Hematopoietic multipotent progenitor cell treated with erythropoietin and hydrocortisone succinate and interleukin-3 and kit ligand, for 4 days (in vitro differentiated cells): ENCODE results near the gene SLC41A3.

Experiments
- DNase-seq: peaks from one replicate; pipeline ENCODE4 v3.0.0-alpha.2; 2015

SLC41A3 gene

DNA sequence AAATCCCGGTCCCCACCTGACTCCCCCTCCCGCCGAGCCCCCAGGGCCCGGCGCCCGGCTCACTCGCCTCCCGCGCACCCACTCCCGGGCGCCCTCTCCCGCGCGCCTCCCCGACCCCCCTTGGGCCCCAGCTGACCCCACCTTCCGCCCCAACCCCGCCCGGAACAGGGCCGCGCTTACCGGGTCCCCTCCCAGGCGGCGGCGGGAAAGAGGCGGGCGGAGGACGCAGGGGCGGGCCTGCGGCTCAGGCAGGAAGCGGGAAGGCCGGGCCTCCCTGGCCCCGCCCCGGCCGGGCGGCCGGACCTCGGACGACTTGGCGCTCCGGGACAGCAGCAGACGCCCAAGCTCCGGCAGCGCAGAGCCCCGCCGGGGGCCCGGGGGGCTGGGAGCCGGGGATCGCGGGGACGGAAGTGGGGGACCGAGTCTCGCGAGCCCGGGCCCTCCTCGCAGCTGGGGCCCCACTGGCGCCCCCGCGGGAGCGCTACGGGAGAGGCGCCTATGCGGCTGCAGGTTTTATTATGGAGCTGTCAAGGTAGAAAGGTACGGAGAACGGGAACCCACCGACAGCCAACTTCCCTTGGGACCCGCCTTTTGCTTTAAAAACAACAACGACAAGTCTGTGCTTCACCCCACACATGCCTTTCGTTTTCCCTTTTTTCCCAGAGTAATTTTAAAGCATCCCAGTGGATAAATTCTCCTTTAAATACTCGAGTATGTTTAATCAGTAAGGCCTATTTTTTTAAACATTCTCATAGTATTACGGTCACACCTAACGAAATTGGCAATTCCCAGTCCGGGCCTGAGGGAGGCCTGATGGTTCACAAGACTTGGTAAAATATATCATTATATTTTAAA lies at the start of gene SLC41A3:
SLC41A3 (minus strand) TSS at position 212 of the 855 bp plus-strand sequence. CDS start 15,905 bp downstream, outside the sequence.
- peak; percentile 94 for DNase-seq

DNA sequence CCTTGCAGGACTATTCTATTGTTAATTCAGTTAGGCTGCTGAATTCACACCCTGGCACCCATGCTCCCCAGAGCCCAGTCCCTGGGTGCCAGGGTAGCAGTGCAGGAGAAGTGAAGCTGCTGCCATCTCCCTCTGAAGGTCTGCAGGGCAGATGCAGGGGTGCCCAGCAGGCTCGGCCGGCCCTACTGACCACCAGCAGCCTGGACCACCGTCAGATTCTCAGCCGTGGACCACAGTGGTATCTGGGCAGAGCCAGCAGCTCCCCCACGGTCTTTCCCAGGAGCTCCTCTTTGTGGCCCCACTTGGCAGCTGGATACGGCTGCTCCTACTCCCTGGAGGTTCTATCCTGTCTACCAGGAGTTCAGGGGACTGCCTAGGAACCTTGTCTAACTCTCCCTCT lies 49.7 kb upstream of the SLC41A3 start:
- no peak for DNase-seq

DNA sequence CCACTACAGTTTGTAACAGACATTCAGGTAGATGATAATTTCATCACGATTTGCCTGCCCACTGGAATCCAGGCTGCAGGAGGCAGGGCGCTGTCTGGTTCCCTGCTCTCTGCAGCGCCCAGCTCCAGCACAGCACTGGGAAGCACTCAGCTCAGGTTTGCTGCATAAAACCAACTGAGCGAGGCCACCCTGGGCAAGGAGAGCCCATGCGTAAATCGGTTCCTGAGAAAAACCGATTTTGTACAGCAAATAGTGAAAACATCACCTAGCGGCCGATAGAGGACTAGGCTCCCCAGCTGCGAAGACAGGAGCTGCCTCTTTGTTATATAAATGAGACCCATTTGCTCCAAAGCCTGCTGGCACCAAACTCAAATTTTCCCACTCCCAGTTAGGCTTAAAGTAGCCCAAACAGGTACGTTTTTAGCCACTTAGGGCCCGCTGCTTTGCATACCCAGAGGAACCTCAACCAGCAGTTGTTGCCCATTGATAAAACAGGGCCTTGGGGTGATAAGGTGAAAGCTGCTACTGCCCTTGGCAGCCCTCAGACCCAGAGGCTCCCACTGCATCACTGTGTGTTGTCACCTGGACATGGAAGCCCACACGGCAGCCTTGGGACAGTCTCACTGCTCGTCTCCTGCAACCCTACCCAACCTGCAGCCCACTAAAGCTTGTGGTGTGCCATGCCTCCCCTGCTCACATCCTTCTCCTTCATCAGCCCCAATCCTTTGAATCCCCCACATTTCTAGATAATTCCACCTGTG lies 49.0 kb upstream of the SLC41A3 start:
- DNase-seq: no peak

DNA sequence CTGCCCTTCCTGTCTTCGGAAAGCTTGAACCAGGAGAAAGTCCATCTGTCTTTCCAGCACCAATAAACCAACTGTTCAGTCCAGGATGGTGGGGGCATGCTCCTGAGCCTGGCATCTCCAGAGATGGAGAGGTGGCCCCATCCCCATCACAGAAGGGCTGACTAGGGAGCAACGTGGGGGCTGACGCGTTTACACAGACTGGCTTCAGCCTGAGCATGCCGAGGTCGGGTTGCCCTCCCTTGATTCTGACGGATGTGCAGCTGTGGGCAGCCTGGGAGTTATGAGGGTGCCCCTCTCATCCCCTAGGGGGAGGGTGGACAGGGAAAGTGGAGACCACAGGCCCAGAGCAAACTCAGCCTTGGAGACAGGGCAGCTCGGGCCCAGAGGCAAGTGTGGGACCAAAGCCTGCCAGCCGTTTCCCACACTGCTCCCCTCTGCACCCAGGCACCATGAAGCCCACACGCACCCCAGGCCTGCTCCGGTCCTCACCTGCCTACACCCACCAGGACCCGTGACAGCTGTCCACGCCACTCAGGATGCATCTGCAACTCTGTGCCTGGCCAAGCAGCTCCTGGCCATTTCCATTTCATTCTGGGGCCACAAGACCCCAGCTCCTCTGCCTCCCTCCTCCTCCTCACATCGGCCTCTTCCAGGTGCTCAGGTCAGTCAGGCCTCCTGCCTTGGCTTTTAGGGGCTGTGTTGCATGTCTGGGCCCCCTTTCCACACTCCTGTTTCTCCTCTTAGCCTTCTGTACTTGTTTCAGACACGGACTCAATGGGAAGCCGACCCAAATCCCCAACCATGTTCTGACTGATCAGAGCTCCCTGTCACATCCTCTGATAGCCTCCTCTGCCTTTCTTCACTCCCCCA lies 48.2 kb upstream of the SLC41A3 start:
- no peak for DNase-seq

DNA sequence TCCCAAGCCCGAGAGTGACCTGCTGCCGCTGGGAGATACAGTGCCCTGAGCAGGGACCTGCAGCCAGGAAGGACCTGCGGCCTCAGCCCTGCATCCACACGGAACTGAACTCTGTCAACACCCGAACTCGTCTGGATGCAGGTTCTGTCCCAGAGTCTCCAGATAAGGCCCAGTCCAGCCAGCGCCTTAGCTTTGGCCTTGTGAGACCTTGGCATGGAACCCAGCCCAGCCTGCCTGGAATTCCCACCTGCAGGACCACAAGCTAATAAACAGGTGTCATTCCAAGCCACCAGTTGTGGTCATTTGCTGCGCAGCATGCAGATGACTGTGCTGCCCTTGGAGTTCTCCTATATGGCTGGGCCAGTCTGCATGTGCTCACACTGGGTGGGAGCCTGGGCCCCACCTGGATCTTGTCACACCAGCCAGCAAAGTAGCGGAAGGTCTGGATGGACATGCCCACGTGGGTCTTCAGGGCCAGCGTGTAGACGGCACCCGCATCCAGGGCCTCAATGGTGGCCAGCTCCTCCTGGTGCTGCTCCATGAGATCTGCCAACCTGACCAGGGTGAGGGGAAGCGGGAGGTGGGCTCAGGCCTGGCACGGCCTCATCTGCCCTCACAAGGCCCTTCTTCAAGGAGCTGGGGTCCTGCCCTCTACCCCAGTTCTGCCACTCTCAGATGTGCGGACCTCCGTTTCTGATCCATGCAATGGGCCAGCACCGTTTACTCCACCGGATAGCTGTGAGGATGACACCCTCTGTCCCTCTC lies 47.2 kb upstream of the SLC41A3 start:
- no peak for DNase-seq

DNA sequence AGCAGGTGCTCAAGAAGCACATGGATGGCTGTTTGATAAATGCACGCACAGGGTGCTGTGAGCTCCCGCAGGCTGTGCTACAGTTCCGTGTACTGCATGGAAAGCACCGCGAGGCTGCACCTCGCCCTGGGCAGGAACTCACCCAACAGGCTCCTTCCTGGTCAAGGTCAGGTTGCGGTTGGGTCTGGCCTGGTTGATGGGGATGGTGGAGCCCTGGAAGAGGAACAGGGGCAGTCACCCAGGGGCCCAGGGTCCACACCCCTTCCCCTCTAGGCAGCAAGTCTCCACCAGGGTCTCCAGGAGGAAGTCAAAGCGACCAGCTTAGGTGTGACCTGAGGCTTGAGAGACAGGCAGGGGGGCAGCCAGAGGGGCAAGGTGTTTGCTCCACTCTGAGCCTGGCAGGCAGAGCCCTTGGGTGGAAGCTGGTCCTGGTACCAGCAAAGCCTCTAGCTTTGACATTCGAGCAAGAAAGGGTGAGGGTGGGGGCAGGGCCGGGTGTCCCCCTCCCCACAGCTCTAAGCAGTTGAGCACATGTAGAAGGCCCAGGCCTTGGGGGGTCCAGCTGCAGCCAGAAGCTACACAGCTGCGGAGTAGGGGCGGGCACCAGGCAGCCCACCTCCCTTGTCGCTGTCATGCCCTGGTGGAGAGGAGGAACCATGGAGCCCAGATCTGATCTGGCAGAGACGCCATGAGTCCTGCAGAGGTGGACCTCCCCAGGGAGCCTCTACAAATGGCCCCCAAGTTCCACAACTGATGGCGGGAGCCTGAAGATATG lies 46.3 kb upstream of the SLC41A3 start:
- DNase-seq: no peak

DNA sequence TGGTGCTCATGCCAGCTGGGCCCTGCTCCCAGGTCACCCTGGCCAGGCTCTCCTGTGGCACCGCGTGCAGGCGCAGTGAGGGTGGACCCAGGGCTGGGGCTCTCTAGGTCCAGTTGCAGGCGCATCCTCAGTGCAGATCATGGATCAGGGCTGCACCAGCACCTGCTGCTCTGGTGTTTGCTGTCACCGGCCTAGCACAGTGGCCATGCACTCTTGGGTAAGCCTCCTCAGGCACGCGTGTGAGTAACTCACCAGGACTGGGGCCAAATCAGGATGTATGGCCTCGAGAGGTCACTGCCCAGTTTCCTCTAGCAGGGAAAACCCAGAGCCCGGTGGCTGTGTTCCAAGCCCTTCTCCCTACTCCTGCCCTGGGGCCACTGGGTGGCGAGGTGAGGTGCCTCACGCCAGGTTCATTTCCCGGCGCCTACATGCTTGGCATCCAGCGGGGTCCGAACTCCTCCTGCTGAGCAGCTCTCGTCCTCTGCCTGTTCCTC lies 45.5 kb upstream of the SLC41A3 start:
- DNase-seq: peak; percentile 10

DNA sequence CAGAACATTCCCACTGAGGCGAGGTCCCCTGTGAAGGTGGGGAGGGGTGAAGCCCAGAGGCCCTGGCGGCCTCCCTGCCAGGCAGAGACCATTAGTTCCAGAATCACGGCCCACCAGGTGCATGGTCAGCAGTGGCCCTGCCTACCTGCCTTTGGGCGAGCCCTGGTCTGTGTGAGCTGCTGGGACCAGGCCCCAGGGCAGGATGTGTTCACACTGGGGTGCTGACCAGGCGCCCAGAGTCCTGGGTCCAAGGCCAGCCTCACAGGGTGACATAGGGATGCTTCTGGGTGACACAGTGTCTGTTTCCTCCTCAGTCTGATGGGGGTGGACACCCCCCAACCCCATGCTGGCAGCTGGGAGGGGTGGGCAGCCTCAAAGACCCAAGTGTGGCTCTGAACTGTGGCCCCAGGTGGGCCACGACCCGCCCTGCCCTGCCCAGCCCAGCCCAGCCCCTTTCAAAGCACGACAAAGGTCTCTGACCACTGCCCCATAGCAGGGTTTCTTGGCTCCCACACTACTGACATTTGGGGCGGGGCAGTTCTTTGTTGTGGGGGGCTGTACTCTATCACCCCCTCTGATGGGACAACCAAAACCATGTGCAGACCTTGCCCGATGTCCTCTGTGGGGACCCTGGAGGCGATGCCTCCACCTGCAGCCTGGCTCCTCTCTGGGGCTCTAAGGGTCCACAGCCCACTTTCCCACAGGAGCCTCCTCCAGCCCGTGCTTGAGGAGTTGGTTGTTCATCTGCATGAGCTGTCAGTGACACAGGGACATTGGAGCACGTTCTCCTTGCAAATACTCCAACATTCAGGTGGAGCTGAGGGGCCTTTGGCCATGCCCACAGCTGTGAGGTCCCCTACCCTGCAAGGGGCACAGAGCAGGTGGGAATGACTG lies 44.8 kb upstream of the SLC41A3 start:
- DNase-seq: no peak

DNA sequence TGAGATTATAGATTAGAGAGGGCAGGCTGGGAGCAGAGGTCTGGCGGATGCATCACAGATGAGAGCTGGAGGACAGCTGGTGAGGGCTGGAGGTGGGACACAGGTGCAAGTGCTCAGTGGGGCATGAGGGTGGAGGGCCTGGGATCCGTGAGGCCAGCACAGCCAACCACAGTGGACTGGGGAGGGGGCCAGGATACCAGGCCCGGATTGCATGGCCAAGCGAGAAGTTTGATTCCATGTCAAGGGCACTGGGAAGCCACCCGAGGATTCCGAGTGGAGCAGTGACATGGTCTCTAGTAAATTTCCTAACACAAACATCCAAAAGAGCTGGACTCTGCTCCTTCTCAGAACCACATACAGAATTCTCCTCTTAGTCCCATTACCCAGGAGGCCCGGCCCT lies 44.0 kb upstream of the SLC41A3 start:
- no peak for DNase-seq

DNA sequence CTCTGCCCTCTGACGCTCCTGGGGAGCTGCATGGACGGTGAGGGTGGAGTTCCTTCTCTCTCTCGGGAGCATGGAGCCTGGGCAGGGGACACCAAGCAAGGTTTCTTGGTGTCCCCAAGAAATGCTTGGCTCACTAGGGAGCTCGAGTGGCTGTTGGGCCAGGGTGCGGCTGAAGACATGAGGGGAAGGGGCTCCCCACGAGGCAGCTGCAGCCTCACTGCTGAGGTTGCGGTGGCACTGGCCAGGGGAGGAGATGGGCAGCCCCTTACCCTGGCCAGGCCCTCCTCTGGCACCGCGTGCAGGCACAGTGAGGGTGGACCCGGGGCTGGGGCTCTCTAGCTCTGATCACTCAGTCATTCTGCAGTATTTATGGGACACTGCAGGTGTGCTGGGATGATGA lies 43.5 kb upstream of the SLC41A3 start:
- no peak for DNase-seq

DNA sequence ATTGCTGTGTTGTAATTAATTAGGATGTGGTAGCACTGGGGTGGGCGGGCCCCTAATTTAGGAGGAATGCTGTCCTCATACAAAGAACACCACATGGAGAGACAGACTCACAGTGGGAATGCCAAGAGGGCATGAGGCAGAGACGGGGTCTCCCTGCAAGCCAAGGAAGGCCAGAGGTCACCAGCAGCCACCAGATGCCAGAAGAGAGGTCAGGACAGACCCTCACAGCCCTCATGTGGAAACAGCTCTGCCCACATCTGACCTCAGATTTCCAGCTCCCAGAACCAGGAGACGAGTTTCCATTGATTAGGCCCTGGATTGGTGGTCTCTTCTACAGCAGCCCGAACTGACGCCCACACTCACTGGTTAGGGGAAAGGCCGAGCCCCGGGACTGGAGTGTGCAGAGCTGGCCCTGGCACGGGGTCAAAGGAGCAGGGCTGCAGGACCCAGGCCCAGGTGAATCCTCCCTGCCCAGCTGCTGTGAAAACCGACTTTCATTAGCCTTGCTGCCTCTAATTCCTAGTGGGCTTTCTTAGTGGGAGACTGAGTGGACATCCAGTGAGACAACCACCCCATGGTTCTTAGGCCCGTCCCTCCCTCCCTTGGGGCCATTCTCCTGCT lies 43.0 kb upstream of the SLC41A3 start:
- DNase-seq: no peak

DNA sequence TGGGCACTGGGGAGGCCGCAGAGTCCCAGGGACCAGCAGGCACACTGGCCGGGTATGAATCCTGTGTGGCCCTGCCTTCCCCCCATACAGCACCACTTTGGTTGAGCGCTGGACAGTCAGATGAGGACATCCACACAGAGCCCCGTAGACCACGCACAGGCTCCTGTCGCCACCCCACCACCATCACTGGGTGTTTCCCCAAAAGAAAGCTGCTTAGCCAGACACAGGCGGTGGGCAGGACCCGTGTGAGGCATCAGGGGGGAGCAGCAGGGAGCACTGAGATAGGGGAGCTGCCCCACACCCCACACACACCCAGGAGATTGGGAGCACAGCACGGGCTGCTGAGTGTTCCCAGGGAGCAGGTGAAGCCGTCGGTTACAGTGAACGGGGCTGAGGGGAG lies 42.4 kb upstream of the SLC41A3 start:
- DNase-seq: no peak

DNA sequence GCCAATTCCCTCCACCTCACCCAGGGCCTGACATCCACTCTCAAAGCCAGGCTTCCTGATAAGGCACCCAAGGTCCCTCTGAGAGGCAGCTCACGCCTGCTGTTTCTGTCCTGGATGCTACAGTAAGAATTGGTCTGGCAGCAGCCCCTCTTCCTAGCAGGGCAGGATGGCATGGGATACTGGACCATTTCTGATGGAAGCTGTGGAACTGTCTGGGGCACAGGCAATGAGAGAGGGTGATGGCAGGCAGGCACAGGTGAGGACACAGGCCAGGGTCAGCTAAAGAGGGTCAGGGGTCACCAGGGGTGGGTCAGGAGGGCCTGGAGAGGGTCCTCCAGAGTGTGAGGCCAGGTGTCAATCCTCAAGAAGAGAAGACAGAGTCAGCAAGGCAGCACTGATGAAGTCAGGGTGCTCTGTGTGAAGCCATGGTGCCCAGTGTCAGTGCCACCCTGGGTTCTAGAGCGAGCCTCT lies 41.9 kb upstream of the SLC41A3 start:
- no peak for DNase-seq

DNA sequence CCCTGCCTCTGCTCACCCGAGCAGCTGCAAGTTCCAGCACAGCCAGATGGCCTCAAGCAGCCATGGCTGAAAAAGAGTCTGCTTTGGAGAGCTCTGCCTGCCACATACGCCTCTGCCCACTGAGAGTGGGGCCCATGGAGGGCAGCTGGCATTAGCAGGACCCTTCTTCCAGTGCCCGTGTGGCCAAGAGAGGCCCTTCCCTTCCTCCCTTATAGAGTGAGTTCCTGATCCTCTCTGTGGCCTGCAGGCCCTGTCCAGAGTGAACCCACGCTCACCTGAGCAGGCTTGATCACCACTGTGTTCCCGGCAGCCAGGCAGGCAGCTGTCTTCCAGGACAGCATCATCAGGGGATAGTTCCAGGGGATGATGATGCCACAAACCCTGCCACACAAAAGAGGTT lies 41.4 kb upstream of the SLC41A3 start:
- DNase-seq: no peak

DNA sequence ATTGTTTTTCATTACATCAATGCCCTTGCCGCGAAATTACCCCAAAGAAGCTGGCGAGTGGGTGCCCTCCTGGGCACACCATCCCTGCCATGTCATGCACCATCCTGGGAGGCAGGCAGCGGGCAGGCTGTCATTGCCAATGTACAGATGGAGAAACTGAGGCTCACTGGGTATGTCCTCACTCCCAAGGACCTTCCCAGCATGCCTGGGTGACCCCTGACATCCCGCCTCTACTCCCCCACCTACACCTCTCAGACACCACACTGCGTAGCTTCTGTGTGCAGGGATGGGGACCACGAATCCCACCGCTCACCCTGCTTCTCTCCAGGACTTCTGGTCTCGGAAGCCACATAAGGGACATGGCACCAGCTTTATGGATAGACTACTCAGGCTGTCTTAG lies 41.0 kb upstream of the SLC41A3 start:
- DNase-seq: no peak

DNA sequence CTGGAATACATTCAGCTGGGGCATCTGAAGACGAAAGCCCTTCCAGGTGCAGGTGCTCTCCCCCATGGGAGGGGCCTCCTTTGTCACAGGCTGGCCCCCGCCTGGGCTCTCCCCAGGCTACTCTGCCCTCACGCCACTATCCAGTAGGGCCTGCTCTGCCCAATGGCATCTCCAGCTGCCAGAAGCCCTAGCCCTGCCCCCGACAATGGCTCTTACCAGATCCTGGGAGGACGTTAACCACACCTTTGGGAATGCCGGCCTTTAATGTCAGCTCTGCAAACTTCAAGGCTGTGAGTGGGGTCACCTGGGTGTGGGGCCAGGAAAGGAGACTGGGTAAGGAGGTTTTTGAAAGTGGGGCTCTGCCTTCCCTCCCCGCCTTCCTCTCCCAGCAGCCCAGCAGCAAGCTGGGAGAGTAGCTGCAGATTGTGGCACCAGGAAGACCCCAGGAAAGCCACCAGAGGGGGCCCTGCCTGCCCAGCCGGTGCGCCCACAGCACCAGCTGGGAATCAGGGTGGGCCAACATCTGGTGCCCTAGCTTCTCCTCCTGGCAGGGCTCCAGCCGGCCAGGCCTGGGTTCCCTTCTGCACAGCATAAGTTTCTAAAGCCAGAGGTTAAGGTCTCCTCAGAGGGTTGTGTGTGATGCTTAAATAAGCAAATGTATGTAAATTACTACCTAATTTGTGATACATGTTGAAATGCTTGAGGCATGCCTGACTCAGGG lies 40.4 kb upstream of the SLC41A3 start:
- DNase-seq: no peak

DNA sequence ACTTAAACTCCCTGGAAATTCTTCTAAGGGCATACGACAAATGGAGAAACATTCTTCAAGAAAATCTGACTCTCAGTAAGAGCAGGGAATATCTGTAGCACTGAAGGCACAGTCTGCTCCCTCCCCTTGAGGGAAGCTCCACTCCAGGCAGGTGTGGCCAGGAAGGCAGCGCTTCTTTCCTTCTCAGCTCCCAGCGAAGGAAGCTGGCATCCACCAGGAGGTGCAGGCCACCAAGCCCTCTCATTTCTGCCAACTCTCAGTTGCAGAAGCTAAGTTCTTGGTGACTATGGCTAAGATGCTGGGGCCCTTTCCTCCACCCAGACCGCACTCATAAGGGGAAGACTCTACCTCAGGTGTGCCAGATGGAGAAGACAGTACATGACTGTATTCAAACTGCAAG lies 37.7 kb upstream of the SLC41A3 start:
- no peak for DNase-seq

DNA sequence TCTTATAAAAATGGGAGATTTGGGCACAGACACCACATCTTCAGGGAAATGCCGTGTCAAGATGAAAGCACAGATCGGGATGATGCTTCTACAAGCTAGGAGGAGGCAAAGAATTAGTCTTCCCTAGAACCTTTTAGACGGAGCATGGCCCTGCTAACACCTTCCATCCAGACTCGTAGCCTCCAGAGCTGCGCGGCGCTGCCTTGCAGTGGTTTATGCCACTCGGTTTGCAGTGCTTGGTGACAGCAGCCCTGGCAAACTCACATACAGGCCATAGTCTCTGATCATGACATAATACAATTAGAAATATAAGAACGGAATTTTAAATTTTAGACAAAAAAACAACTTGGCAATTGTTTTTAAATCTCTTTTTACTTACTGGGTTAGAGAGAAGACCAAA lies 37.1 kb upstream of the SLC41A3 start:
- no peak for DNase-seq

DNA sequence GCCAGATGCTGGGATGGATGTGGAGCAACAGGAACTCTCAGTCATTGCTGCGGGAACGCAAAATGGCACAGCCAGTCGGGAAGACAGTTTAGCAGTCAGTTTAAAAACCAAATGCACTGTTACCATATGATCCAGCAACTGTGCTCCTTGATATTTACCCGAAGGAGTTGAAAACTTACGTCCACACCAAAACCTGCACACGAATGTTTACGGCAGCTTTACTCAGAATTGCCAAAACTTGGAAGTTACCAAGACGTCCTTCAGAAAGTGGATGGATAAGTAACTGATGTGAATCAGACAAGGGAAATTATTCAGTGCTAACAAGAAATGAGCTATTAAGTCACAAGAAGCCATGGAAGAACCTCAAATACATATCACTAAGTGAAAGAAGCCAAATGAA lies 36.1 kb upstream of the SLC41A3 start:
- no peak for DNase-seq
